Right lung (tissue), 5 donors: Measurements from ENCODE around the gene HIVEP3. TPM values are rescaled to one million over a fixed set of nuclear protein-coding genes. Genes with fewer than 3 reads are reported as not detected.
A peak's percentile ranks its signal among the peaks of the same experiment; 100 is the strongest.

Experiments
- DNase-seq, 2 donors: peaks; one replicate each; pipeline ENCODE4 v3.0.0-alpha.2; 2013
- polyA plus RNA-seq, 5 donors: library from polyadenylated mRNA; unstranded; fragments of 120-200 nt; gene quantifications; one replicate each; pipeline versions ENCODE4 v1.2.1 to v1.2.3, GENCODE V29; 2013; ENCODE audit warnings: inconsistent platforms in 1 of 5, low replicate concordance in 1 of 5; ENCODE audit not compliant: insufficient read length in 5 of 5, insufficient read depth in 1 of 5

Gene HIVEP3
- polyA plus RNA-seq, 5 donors, result 6.3 to 7.6 (median 6.7) TPM

DNA sequence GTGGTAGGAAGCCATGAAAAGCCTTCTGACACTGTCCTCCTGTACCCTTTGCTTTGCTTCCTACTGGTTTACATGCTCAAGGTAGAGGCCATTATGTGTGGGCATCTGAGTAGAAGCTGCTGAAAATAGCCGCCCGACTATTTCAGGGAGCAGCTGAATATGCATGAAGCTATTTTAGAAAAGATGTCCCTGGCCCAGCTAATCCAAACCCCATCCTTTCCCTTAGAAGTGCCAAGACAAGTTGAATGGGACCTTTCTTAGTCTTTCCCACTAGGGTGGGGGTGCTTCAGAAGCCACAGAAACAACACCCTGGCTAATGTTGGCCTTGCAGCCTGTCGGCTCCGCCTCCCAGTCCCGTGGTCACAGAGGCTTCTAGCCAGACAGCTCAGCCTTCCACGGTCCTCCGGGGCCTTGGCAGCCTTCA is 229.2 kb downstream of the HIVEP3 start:
- no peak for DNase-seq

DNA sequence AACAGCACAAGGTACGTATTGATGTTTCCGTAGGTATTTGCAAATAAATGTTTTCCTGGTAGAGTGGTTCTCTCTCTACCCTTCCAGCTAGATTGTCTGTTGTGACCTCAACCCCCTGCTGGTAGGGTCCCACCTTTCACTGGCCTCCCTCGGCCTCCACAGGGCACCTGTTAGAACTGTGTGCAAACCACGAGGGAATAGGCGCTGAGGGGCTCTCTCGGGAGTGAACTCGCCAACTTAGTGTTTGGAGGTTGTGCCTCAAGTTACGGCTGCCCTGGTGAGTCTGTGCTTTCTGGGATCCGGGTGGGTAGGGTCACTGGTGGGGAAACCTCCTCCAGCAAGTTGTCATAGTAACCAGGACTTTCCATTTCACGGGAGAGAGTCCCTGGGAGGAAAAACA is 229.6 kb downstream of the HIVEP3 start:
- DNase-seq, result no peak

DNA sequence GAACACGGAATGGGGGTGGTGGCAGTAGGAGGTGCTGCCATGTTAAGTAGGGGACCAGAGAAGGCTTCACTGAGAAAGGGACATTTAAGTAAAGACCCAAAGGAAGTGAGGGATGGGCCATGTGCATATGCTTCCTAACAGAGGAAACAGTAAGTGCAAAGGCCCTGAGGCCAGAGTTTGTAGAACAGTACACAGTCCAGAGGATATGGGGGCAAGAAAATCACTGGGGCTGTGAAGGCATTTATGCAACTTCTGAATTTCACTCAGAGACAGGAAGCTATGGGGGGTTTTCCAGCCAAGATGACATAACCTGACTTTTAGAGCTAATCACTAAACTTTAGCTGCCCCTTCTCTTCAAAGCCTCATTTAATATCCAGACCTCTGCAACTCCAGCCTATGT is 231.7 kb downstream of the HIVEP3 start:
- no peak for DNase-seq

DNA sequence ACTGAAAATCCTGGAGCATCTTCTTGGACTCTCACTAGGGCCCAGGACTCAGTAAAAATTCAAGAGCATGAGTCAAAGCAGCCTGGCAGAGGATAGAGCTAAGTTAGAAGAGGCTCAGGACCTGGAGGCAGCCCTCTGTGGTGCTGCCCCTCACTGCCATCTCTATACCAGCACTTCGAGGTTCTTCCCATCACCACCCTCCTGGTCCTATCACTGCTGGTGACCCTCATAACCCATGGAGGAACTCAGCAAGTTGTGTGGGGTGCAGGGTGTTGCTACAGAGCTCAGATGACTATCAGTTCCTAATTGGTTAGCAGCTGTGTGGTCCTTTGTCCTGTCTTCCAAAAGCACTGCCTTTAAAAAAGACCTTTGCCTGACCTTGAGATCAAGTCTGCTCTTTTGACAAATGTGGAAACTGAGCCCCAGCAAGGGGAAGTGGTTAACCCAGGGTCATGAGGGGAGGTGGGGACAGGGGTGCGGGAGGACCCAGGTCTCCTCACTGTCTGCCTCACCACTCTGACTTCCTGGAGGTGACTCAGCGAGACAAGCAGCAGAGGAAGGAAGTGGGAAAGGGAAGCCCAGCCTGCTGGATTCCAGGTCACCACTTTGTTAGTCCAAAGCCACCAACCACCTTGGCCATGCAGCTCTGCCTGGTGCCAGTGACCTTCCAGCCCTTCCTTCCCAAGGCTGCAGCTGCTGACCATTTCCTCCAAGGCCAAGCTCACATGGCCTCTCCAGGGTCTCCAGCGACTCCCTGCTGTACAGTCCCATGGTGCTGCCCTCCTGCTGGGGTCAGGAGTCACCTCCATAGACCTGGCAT is 234.8 kb downstream of the HIVEP3 start:
- DNase-seq, result no peak

DNA sequence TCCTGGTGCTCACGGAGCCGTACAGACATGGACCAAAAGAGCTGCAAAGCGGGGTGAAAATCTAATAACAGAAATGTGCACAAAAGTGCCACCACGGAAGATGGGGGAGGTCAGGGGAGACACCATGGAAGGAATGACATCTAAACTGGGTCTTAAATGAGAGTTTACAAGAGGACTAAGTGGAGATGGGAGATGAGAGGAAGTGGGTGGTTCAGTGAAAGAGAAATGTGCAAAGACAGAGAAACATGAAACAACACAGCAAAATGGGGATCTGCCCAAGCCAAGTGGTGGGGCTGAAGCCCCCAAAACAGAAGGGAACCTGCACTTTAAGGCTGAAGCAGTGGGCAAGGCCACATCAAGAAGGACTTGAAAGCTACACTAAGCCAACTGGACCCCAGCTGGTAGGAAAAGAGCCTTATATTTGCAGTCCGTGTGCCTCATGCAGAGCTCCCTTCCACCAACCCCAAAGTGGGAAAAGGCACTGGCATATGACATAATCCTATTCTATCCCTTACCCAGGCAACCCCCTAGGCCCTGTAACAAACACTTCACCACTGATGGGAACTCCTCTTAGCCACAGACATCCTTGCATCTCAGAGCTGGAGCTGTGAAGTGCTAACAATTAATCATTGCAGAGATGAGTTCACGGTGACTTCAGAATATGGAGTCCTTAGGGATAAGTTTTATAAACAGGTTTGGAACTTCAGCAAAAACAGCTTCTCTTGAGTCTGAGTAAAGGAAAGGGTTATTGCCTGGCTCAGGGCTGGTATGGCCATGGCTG is 235.7 kb downstream of the HIVEP3 start:
- no peak for DNase-seq

DNA sequence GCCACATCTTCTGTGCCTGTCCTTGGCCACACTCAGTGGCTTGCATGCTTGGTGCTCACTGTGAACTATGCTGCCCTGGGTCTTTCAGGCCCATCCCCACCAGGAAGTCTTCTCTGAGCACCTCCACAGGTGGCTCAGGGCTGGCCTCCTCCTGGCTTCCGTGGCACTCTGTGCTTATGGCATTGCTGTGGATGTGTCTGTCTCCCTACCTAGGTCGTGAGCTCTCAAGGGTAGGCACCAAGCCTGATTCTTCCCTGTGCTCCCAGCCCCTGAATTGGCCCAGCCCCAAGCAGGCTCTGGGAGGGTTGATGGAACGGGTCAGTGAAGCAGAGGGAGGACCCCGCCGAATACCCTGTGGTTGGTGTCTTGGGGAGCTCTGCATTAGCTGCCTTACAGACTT is 236.6 kb downstream of the HIVEP3 start:
- DNase-seq, result no peak

DNA sequence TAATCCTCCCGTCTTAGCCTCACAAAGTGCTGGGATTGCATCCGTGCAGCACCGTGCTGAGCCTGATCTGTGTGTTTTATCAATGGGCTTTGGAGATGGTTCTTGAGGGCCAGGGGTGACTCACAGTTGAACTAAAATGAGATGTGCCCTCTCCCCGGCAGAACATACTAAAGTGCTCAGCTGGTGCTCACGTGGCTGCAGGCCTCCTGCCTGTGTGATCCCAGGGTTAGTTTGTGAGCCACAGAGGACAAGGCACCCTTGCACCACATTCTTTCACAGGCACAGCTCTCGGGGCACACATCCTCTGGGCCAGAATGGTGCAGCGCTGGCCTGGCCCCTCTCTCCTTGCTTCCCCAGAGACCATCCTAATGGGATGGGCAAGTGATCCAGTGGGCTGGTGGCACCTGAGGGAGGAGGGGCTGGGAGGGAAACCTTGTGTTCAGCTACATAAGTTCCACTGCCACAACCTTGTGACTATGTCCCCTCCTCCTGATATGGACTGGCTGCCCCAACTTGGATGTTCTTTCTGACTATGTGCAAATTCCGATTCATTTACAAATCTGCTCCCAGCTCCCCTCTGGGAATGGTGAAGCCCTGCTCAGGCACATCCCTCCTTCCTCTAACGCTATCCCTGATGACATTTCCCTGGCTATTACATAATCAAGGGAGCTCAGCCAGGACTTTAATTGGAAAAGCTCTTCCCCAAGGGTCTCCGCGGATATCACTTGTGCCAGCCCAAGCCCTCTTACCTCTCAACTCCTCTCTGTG is 237.2 kb downstream of the HIVEP3 start:
- DNase-seq, result no peak

DNA sequence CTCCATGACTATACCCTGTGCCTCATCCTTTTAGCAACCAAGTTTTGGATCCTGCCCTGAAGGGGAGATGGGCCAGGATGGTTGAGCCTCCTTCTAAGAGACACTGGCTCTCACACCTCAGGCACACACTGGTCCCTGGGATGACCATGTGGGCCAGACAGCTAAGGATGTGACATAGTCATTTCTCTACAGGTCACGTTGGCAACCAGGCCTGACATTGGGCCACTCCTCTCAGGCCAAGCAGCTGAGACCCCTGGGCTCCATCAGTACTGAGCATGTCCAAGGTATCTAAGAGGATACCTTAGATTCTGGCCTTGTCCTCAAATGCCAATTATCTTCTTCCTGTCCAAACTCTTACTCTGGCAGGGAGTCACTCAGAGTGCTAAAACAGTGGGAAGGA is 238.7 kb downstream of the HIVEP3 start:
- DNase-seq, result no peak

DNA sequence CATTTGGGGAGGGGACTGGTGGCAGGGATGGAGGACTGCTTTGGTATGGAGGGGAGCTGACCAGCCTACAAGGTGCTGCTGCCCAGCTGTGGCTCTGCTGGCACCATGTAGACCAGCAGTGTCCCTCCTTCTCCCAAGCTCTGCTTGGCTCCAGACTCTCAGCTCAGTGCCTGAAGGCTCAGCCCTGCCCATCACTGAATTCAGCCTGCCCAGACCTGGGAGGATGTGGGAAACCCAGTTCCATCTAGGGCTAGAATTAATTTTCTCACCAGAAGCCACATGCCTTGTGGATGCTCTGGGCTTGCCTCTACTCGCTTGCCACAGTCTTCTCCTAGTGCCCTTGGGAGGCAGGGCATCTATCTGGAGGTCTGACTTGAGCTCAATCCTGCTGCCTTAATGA is 239.2 kb downstream of the HIVEP3 start:
- DNase-seq, result no peak

DNA sequence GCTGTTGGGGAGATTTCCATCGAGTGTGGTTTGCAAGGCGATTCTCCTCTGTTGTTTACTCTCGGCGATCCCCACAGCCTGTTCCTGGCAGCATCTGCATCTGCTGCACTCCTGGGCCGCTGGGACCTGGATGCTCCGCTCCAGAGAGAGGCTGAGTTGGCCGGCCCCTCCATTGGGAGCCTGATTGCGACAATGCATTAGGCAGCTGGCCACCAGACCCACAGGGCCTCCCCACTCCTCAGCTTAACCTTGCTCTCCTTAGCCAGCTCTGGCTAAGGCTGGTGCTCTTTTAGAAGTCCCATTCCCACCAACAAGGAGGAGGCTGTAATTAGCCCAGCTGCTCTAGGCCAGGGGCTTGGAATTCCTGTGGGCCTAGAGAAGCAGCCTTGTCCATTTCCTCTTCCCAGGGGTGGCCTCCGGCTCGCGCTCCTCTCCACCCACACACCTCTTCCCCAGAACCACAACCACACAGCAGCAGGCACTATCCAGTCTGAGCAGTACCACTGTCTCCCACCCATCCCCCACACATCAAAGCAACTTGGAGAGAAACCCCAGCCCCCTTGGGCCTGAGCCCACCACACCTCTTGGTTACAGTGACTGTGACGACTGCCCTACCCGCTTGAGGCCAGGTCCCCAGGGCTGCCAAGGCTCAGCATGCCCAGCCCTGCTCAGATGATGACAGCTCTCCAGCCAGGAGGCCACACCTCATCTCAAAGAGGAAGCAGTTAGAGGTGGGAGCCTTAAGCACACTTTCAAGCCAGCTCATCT is 240.4 kb downstream of the HIVEP3 start:
- DNase-seq, result no peak

DNA sequence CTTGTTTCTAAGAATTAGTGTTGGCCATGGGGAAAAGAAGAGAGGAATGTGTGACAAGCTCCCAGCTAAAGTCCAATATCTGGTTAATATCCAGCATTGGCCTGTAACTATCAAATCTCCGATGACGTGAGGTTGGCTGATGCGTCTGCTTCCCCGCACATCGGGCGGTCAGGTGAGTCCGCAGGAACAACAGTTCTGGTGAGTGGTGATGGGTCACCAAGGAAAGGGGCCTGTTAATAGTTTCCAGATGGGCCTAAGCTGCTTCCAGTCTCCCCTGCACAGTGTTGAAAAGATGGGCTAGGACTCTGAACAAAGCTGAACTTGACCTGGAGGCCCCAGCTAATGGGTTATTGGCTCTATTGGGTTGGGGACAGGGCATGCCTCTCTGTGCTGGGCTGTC is 241.1 kb downstream of the HIVEP3 start:
- no peak for DNase-seq

DNA sequence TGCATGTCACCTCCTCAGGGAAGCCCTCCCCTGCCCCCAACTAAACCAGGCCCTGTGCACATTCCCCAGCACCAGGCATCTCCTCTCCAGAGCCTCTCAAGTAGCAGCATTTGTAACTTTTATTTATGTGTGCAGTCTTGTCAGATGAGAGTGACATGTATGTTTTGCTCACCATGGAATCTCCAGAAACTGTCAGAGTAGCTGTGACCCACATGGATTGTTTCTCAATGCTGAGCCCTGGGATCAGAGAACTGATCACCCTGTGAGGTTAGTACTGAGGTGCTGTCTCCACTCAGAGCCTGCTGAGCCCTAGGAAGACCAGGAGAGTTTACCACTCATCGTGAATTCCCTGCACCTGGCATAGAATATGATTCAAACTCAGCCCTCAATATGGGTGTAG is 243.3 kb downstream of the HIVEP3 start:
- DNase-seq, result no peak

DNA sequence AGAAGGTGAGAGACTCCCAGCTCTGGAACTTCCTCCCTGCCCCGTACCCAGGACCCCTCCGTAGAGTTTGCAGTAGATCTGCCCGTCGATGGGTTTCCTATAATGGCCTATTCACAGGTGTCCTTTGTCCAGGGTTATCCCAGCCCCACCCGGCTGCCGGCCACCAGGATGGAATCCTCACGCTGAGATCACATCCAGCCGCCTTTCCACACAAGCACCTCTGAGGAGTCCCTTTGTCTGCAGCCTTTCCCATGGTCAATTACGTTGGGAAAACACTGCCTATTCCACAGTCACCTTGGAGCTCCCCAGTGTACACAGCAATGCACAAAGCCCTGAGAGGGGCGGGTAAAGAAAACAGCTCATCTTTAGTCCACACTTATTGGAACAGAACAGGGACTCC is 244.2 kb downstream of the HIVEP3 start:
- DNase-seq, result no peak

DNA sequence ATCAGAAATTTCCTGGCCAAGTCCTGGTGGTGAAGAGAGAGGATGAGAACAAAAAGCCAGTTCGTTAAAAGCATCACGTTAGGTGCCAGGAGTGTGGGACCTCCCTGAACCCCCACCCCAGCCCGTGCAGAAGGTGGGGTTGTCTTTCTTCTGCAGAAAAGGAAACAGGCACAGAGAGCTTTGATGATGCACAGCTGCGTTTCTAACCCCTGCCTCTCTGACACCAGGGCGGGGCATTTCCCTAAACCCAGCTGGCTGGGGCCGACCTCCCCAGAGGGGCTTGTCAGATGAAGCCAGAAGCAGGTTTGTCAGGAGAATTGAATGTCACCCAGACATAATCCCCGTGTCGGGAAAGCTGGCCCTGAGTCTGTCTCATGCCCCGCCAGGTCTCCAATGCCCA is 244.9 kb downstream of the HIVEP3 start:
- no peak for DNase-seq

DNA sequence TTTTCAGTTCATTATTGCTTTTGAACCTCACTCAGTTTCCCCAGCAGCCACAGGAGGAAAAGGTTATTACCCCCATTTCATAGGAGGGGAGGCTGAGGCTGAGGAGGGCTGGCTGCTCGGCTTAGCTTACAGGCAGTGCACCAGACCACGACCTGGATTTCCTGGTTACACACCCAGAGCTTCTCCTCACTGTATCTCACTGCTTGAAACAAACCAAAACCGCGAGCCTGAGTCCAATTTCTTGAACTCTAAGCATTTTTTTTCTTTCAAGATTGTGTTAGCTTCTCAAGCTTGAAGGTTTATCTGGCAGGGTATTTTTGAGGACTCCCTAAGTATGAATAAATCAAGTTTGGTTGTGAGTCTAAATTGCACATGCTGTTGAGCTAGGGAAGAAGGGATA is 245.3 kb downstream of the HIVEP3 start:
- DNase-seq, result no peak

DNA sequence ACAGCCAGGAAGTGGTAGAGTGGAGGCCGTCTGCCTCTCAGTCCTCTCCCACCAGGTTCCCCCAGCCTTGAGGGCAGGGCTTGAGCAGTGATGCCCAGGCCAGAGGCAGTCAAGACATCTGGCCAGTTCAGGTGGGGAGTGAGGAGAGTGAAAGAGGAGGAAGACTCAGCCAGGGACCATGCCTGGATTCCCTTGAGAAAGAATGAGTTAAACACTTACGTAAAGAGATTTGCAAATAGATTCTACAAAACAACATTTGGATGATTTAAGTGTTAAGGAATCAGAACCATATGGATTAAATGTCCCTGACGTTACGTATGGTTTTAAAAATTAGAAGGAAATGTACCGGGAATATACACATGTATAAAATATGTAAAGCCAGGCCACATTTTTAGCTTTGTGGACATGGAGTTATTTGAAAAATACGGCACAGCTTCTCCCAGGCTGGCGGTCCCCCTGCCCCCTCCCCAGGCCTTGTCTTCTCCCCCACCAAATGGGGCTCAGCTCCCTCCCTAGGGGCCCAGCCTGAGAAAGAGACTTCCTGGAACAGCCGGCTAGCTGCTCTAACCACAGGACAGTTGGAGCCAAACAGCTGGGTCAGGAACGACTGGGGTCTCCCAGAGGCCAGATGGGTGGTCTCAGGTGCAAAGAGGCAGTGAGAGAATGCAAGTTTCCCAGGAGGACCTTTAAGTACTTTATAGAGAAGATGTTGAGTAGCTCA is 245.9 kb downstream of the HIVEP3 start:
- peak; percentile 28 to 52 for DNase-seq

DNA sequence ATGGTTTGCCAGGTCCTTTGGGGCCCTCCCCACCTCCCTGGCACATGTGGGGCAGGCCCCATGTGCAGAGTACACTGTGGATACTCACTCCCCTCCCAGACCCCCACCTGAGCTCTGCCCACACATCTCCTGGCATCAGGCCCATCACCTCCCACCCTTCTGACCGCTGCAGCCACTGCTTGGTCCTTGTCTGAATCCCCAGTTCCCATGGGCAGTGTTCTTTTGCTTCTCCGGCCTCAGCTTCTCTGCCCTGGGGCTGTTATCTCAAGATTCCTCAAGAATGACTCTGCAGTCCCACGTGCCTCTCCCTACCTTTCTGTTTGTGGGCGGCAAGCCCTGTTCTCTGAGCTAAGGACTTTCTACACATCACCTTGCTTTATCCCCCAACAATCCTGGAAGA is 246.5 kb downstream of the HIVEP3 start:
- no peak for DNase-seq

DNA sequence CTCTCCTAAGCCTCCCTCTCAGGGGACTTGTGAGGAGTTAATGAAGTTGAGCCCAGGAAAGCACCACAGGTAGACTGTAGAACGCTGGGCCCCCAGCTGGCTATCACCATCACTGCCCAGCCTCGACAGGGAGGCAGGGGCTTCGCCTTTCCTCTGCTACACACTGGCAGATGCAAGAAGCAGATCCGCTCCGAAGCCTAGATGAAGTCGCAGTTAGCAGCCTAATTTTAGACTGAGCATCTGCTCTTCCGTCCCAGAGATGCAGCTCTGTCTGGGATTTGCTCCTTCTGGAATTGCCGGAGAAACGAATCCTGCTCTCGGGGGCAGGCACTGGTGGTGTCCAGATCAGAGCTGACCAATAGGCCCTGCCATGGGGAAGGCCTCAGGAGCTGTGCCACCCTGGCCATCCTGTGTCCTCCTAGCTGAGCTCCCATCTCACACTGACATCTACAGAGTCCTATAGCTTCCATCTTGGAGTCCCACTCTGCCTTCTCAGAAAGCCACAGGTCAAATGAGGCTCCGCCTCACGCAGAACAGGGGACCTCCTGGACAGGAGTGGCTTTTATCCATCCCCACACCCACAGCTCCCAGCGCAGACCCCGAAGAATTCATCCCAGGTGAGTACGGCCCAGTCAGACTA is 247.5 kb downstream of the HIVEP3 start:
- DNase-seq, result no peak

DNA sequence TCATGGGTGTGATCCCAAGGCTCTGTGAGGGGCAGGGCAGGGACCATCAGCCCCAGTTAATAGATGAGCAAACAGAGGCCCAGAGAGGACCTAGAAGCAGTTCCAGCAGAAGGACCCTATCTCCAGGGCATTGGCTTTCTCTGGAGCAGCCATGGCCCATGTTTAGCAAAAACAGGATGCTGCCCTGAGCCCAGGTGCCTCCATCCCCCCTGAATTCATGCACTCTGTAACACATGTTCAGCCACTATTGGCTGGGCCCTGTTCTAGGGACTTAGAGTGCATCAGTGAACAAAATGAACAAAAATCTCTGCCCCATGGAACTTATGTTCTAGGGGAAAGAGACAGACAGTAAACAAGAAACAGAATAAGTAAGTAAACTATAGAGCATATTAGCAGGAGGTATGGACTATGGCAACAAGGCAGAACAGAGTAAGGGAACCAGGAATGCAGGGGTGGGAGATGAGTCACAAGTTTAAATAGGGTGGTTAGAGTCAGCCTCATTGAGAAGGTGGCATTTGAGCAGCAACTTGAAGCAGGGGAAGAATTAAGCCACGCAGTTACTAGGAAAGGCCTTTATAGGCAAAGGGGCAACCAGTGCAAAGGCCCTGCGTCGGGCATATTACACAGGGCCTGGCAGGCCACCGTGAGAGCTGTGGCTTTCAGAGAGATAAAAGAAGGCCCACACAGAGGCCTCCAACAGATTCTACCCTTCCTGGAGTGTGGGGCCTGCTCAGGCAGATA is 248.3 kb downstream of the HIVEP3 start:
- DNase-seq, result no peak

DNA sequence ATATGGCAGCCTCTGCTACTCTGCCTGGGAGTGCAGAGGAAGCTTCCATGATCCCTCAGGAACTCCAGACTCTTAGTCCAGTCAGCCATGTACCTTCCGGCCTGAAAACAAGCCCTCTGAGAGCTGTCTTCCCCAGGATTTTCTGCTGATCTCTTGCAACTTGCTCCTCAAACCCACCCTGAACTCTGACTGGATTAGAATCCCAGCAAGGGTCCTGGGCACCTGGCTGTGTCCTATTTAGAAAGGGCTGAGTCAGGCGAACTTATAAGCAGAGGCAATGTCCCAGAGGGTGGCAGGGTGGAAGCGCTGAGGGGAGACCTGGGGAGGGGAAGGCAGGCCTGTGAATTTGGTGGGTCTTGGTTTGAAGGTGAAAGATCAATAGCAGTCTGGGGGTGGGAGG is 249.8 kb downstream of the HIVEP3 start:
- DNase-seq, result no peak
